Subcutaneous adipose tissue (tissue), 4 donors: Measurements from ENCODE around the gene MOG. TPM values are rescaled to one million over a fixed set of nuclear protein-coding genes. Genes with fewer than 3 reads are reported as not detected.

Experiments
- CTCF ChIP-seq: fragments of 450-650 bp; IDR thresholded peaks from one replicate; pipeline ENCODE4 v1.5.1; 2016; ENCODE audit warnings: low read depth, mild to moderate bottlenecking, control low read depth, antibody characterized with exemption, moderate library complexity
- total RNA-seq, 4 donors: library from RNA; depleted of rRNA; stranded (reverse); fragments of >200 nt; gene quantifications; one replicate each; pipeline ENCODE4 v1.1.0, GENCODE V29; 2016

MOG gene
- not detected for total RNA-seq

- TF ChIP-seq CTCF, result no peak
Measured at GRCh38 chr6:29656798-29657197, at the start of gene MOG. TSS of gene MOG (plus strand) at chr6:29657092. CDS start at chr6:29657210, 118 bp downstream.

- no peak for TF ChIP-seq CTCF
Measured at GRCh38 chr6:29608131-29608530, 48.8 kb upstream of the MOG start.

- TF ChIP-seq CTCF, result no peak
Measured at GRCh38 chr6:29610540-29610939, 46.4 kb upstream of the MOG start.

GRCh38 chr6:29611426-29611825 is 45.5 kb upstream of the MOG start:
- no peak for TF ChIP-seq CTCF

DNA sequence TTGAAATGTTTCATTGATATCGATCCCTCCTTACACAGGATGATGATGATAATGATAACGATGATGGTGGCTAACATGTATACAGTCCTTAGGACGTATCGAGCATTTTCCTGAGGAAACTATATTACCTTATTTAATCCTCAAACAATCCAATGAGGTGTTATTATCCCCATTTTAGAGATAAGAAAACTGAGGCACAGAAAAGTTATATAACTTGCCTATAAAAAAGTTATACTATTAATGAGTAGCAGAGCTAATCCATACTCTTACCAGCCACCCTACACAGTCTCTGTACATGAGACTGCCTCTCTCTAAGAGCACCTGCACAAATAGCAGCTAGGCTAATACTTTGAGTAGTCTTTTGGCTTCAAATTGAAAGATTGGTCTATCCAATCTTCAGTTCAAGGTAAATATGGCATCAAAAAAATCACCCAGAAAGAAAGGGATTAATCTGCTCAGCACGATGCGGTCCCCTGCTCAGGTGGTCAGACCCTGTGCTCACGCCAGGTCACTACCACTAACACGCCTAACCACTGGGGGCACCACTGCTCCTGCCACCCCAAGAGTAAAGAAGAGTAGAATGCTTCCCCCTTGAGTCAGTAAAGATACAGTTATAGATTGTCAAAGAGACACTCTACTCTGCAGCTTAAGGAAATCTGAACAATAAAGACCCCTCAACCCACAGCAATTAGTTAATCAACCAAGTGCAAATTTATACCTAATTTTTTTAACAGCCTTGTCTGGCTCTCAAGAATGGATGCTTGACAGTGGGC is 38.9 kb upstream of the MOG start:
- TF ChIP-seq CTCF, result no peak

GRCh38 chr6:29619578-29620160 is 37.2 kb upstream of the MOG start:
- no peak for TF ChIP-seq CTCF

GRCh38 chr6:29620630-29621029 is 36.3 kb upstream of the MOG start:
- TF ChIP-seq CTCF, result no peak
